ENCODE measurements around the gene SIRT3. TPM values are rescaled to one million over a fixed set of nuclear protein-coding genes. Genes with fewer than 3 reads are reported as not detected.
A peak's percentile ranks its signal among the peaks of the same experiment; 100 is the strongest.

Gene SIRT3
- total and polyA plus RNA-seq, 2 of the 13 experiments (the other 11 are each of a cell fraction or from before 2014, with no cell fraction given), result 15.1 to 18.2 TPM

GRCh38 chr11:236774-237767, 929 bp upstream of the SIRT3 start, which contains the start of gene PSMD13:
Gene PSMD13, plus strand, starts transcription at chr11:236976. Its CDS starts 74 bp downstream, at chr11:237050.
- intact Hi-C loops (cut with micrococcal nuclease; ENCODE audit: unreplicated experiment), result loop anchor here (2.0 kb wide), 1 partner anchor 30 kb away; the partner anchor contains the start of genes BET1L and RIC8A
- TF ChIP-seq, protein P1, sequence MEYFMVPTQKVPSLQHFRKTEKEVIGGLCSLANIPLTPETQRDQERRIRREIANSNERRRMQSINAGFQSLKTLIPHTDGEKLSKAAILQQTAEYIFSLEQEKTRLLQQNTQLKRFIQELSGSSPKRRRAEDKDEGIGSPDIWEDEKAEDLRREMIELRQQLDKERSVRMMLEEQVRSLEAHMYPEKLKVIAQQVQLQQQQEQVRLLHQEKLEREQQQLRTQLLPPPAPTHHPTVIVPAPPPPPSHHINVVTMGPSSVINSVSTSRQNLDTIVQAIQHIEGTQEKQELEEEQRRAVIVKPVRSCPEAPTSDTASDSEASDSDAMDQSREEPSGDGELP (IDR thresholded peaks at IDR 0.05; ENCODE audit: borderline replicate concordance, low read depth), result 0 out of 2 replicates have a peak, but pooled peaks have one; percentile 12
- TF ChIP-seq, protein P2, sequence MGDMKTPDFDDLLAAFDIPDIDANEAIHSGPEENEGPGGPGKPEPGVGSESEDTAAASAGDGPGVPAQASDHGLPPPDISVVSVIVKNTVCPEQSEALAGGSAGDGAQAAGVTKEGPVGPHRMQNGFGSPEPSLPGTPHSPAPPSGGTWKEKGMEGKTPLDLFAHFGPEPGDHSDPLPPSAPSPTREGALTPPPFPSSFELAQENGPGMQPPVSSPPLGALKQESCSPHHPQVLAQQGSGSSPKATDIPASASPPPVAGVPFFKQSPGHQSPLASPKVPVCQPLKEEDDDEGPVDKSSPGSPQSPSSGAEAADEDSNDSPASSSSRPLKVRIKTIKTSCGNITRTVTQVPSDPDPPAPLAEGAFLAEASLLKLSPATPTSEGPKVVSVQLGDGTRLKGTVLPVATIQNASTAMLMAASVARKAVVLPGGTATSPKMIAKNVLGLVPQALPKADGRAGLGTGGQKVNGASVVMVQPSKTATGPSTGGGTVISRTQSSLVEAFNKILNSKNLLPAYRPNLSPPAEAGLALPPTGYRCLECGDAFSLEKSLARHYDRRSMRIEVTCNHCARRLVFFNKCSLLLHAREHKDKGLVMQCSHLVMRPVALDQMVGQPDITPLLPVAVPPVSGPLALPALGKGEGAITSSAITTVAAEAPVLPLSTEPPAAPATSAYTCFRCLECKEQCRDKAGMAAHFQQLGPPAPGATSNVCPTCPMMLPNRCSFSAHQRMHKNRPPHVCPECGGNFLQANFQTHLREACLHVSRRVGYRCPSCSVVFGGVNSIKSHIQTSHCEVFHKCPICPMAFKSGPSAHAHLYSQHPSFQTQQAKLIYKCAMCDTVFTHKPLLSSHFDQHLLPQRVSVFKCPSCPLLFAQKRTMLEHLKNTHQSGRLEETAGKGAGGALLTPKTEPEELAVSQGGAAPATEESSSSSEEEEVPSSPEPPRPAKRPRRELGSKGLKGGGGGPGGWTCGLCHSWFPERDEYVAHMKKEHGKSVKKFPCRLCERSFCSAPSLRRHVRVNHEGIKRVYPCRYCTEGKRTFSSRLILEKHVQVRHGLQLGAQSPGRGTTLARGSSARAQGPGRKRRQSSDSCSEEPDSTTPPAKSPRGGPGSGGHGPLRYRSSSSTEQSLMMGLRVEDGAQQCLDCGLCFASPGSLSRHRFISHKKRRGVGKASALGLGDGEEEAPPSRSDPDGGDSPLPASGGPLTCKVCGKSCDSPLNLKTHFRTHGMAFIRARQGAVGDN (CRISPR knock-in tag; IDR thresholded peaks at IDR 0.05), result peak; percentile 77
- TF ChIP-seq ZNF580 (CRISPR knock-in tag; IDR thresholded peaks at IDR 0.05; ENCODE audit: borderline replicate concordance, low read depth), result peak; percentile 47
- TF ChIP-seq, protein P3, sequence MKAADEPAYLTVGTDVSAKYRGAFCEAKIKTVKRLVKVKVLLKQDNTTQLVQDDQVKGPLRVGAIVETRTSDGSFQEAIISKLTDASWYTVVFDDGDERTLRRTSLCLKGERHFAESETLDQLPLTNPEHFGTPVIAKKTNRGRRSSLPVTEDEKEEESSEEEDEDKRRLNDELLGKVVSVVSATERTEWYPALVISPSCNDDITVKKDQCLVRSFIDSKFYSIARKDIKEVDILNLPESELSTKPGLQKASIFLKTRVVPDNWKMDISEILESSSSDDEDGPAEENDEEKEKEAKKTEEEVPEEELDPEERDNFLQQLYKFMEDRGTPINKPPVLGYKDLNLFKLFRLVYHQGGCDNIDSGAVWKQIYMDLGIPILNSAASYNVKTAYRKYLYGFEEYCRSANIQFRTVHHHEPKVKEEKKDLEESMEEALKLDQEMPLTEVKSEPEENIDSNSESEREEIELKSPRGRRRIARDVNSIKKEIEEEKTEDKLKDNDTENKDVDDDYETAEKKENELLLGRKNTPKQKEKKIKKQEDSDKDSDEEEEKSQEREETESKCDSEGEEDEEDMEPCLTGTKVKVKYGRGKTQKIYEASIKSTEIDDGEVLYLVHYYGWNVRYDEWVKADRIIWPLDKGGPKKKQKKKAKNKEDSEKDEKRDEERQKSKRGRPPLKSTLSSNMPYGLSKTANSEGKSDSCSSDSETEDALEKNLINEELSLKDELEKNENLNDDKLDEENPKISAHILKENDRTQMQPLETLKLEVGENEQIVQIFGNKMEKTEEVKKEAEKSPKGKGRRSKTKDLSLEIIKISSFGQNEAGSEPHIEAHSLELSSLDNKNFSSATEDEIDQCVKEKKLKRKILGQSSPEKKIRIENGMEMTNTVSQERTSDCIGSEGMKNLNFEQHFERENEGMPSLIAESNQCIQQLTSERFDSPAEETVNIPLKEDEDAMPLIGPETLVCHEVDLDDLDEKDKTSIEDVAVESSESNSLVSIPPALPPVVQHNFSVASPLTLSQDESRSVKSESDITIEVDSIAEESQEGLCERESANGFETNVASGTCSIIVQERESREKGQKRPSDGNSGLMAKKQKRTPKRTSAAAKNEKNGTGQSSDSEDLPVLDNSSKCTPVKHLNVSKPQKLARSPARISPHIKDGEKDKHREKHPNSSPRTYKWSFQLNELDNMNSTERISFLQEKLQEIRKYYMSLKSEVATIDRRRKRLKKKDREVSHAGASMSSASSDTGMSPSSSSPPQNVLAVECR (CRISPR knock-in tag; IDR thresholded peaks at IDR 0.05; ENCODE audit: borderline replicate concordance), result peak; percentile 96
- TF ChIP-seq ZNF775 (CRISPR knock-in tag; IDR thresholded peaks at IDR 0.05; ENCODE audit: borderline replicate concordance), result no peak
- peak; percentile 77 for TF ChIP-seq ZFX (CRISPR knock-in tag; IDR thresholded peaks at IDR 0.05; ENCODE audit: low read depth)
- peak; percentile 86 for TF ChIP-seq GMEB1 (CRISPR knock-in tag; IDR thresholded peaks at IDR 0.05; ENCODE audit: borderline replicate concordance)

More at GRCh38 chr11:236774-237767, 929 bp upstream of the SIRT3 start, which contains the start of gene PSMD13:
- H3K9me3 ChIP-seq (ENCODE audit: low read length), result no peaks in the 10 kb centered on the region
- under 1% methylated on average over 29 of the region's 62 CpGs for WGBS (ENCODE audit: low lambda C conversion rate)
- H4K20me1 ChIP-seq (ENCODE audit: insufficient read depth, low read length), result no peaks in the 10 kb centered on the region
- H3K27me3 ChIP-seq (ENCODE audit: control insufficient read depth in 1 of 2, insufficient read depth in 2 of 2, low read length in 2 of 2), result no peaks in the 10 kb centered on the region; a peak in 1 of 5 replicates
- ChIA-PET POLR2A (interaction anchor here (0.8 to 3.1 kb wide), 3 partner anchors 14 to 29 kb away, joined by 3 to 20 read pairs (median 12); partner anchors contain the start of genes BET1L and RIC8A), CTCF (ENCODE audit: low intra/inter-chr PET ratio, low total read pairs) (no interaction called here)
- in situ Hi-C loops (cut with HindIII; ENCODE audit: extremely low pct_ligation_motif_present, low pct_unique_long_range_greater_than_20kb), result no loop called here
- DNase-seq (ENCODE audit: low spot score) (peak; percentile 66), FAIRE-seq (no peak), ATAC-seq (peak; percentile 95)
- H3K9ac ChIP-seq (ENCODE audit: insufficient read depth, low read depth, low read length), result peak within 1 kb of the TSS; percentile 91
- peak within 1 kb of the TSS; percentile 7 for H2AFZ ChIP-seq (ENCODE audit: low read length)
- TSS peak; percentile 71 for BruUV-seq (replicated peaks)
- peaks cover 1 to 19% of the 10 kb centered on the region in 2 experiments; a peak in 3 of 5 replicates for H3K36me3 ChIP-seq (replicated peaks in 1 of 2; ENCODE audit: control insufficient read depth in 1 of 2, insufficient read depth in 2 of 2, low read length in 2 of 2)
- peak within 1 kb of the TSS; percentile 99 for H3K4me2 ChIP-seq (ENCODE audit: low read depth, low read length)
- H3K4me3 ChIP-seq (replicated peaks in 1 of 3; ENCODE audit: insufficient read depth in 1 of 3, low read depth in 2 of 3, low read length in 3 of 3), result peak within 1 kb of the TSS; percentile 77 to 94 (median 91)
- peaks cover 27% of the 10 kb centered on the region for H3K79me2 ChIP-seq (ENCODE audit: insufficient read depth, low read length)
- peak within 1 kb of the TSS; percentile 95 for H3K27ac ChIP-seq (ENCODE audit: extremely low read length, insufficient read depth, low read length)
- peaks cover 34% of the 10 kb centered on the region for H3K4me1 ChIP-seq (ENCODE audit: insufficient read depth, low read length)
